GM23248 (cell line): ENCODE measurements around the gene KCNK5.

Experiments used
- EZH2 ChIP-seq: fragments of 200-600 bp; sonication (generic); IDR thresholded peaks from 2 replicates; pipeline ENCODE4 v1.6.1; 2018; ENCODE audit warnings: antibody characterized with exemption, mild to moderate bottlenecking; ENCODE audit not compliant: insufficient read depth, poor library complexity, severe bottlenecking
- EZH2phosphoT487 ChIP-seq: fragments of 200-600 bp; sonication (generic); IDR thresholded peaks from 2 replicates; pipeline ENCODE4 v1.6.1; 2018; ENCODE audit warnings: antibody characterized with exemption, moderate library complexity, mild to moderate bottlenecking, low read depth; ENCODE audit not compliant: insufficient read depth

GRCh38 chr6:39274471-39274870, 45.2 kb upstream of the KCNK5 start:
- TF ChIP-seq EZH2: no peak
- no peak for TF ChIP-seq EZH2phosphoT487
